IMR-90 (cell line): ENCODE data around the gene CD84. TPM values are rescaled to one million over a fixed set of nuclear protein-coding genes. Genes with fewer than 3 reads are reported as not detected.

Experiments used
- ATAC-seq: fragments of 200-7000 bp; cut with Tn5 transposase; 2 replicates; pipeline ENCODE4 v1.9.1; 2020; ENCODE audit warnings: low read depth, mild to moderate bottlenecking, moderate library complexity
- BruUV-seq: library from RNA; stranded (reverse); fragments of 400-500 nt; replicated peaks from 2 replicates; lab custom pipeline; 2021; lab: Mats Ljungman, UMichigan
- CTCF ChIA-PET: fragments of 300-600 bp; formaldehyde crosslinking; extraction: SDS; loops from one replicate; lab custom pipeline; 2021; ENCODE audit warnings: antibody characterized with exemption; lab: Yijun Ruan, JAX
- POLR2A ChIA-PET: fragments of 300-600 bp; sonication (Branson Sonifier 250); formaldehyde crosslinking; loops from one replicate; lab custom pipeline; 2022; ENCODE audit warnings: antibody characterized with exemption; ENCODE audit not compliant: unreplicated experiment; lab: Charles Lee
- DNase-seq: peaks from one replicate; pipeline ENCODE4 v3.0.0; 2013
- H2AFZ ChIP-seq: replicated peaks from 2 replicates; pipeline ENCODE3; 2013; ENCODE audit warnings: low read length, mild to moderate bottlenecking; ENCODE audit not compliant: poor library complexity
- H2AK5ac ChIP-seq: 2 replicates; pipeline ENCODE4 v1.6.1; 2013; ENCODE audit warnings: low read depth, low read length, inconsistent platforms
- H2AK9ac ChIP-seq: replicated peaks from 2 replicates; pipeline ENCODE3; 2013; ENCODE audit warnings: mild to moderate bottlenecking, low read depth, low read length, moderate library complexity; ENCODE audit not compliant: poor library complexity
- H2BK120ac ChIP-seq: 2 replicates; pipeline ENCODE4 v1.6.1; 2013; ENCODE audit warnings: low read depth, low read length, inconsistent platforms
- H2BK15ac ChIP-seq: 3 replicates; pipeline ENCODE4 v1.6.1; 2013; ENCODE audit warnings: low read depth, low read length, inconsistent platforms
- H2BK20ac ChIP-seq: 2 replicates; pipeline ENCODE4 v1.6.1; 2013; ENCODE audit warnings: low read depth, mild to moderate bottlenecking, inconsistent platforms, low read length, moderate library complexity
- H2BK5ac ChIP-seq: 2 replicates; pipeline ENCODE4 v1.6.1; 2013; ENCODE audit warnings: mild to moderate bottlenecking, low read depth, low read length, inconsistent platforms; ENCODE audit not compliant: poor library complexity, severe bottlenecking
- H3K14ac ChIP-seq: replicated peaks from 2 replicates; pipeline ENCODE4 v1.6.1; 2013; ENCODE audit warnings: low read depth, low read length, inconsistent platforms
- H3K18ac ChIP-seq: 2 replicates; pipeline ENCODE4 v1.6.1; 2013; ENCODE audit warnings: low read depth, low read length, control low read depth
- H3K23ac ChIP-seq: 2 replicates; pipeline ENCODE4 v1.6.1; 2013; ENCODE audit warnings: low read depth, low read length, inconsistent platforms
- H3K27ac ChIP-seq: 2 replicates; pipeline ENCODE4 v1.5.1; 2013; ENCODE audit warnings: mild to moderate bottlenecking, control low read depth, low read length; ENCODE audit not compliant: insufficient read depth
- H3K27me3 ChIP-seq: 2 replicates; pipeline ENCODE4 v1.6.1; 2013; ENCODE audit warnings: low read length; ENCODE audit not compliant: control insufficient read depth, insufficient read depth
- H3K36me3 ChIP-seq: 2 replicates; pipeline ENCODE4 v1.6.1; 2013; ENCODE audit warnings: low read length, mixed read lengths; ENCODE audit not compliant: control insufficient read depth, insufficient read depth
- H3K4ac ChIP-seq: 2 replicates; pipeline ENCODE4 v1.6.1; 2013; ENCODE audit warnings: low read depth, low read length, inconsistent platforms
- H3K4me1 ChIP-seq: 2 replicates; pipeline ENCODE4 v1.6.1; 2013; ENCODE audit warnings: low read length, mixed read lengths; ENCODE audit not compliant: control insufficient read depth, insufficient read depth
- H3K4me2 ChIP-seq: 2 replicates; pipeline ENCODE4 v1.6.1; 2013; ENCODE audit warnings: low read depth, mild to moderate bottlenecking, control low read depth, low read length, moderate library complexity
- H3K4me3 ChIP-seq: 2 replicates; pipeline ENCODE4 v1.5.1; 2013; ENCODE audit warnings: low read depth, mild to moderate bottlenecking, control low read depth, low read length, moderate library complexity; ENCODE audit not compliant: insufficient read depth
- H3K56ac ChIP-seq: 2 replicates; pipeline ENCODE4 v1.6.1; 2013; ENCODE audit warnings: low read length, inconsistent platforms; ENCODE audit not compliant: insufficient read depth; ENCODE audit errors: extremely low read depth
- H3K79me1 ChIP-seq, 2 experiments: 2 replicates each; pipeline ENCODE4 v1.6.1; 2013; ENCODE audit warnings: low read length in 2 of 2, inconsistent platforms in 1 of 2, low read depth in 1 of 2
- H3K9ac ChIP-seq: 2 replicates; pipeline ENCODE4 v1.6.1; 2013; ENCODE audit warnings: low read depth, low read length, control low read depth
- H3K9me1 ChIP-seq: 2 replicates; pipeline ENCODE4 v1.6.1; 2013; ENCODE audit warnings: low read length, inconsistent platforms; ENCODE audit not compliant: insufficient read depth
- H3K9me3 ChIP-seq: 2 replicates; pipeline ENCODE4 v1.6.1; 2013; ENCODE audit warnings: low read length; ENCODE audit not compliant: control insufficient read depth, insufficient read depth
- H4K20me1 ChIP-seq: 2 replicates; pipeline ENCODE4 v1.6.1; 2013; ENCODE audit warnings: low read length, inconsistent platforms; ENCODE audit not compliant: insufficient read depth
- H4K5ac ChIP-seq: 2 replicates; pipeline ENCODE4 v1.6.1; 2013; ENCODE audit warnings: mild to moderate bottlenecking, low read depth, low read length, control low read depth
- H4K8ac ChIP-seq, 2 experiments: 2 replicates each; pipeline ENCODE4 v1.6.1; 2013; ENCODE audit warnings: low read depth in 2 of 2, low read length in 2 of 2, control low read depth in 1 of 2, inconsistent platforms in 1 of 2
- H4K91ac ChIP-seq: 2 replicates; pipeline ENCODE4 v1.6.1; 2013; ENCODE audit warnings: low read depth, low read length, inconsistent platforms; ENCODE audit not compliant: insufficient read depth
- CHD1 ChIP-seq: IDR thresholded peaks from 2 replicates; pipeline ENCODE4 v1.6.1; 2012; ENCODE audit warnings: low read depth, low read length, improper control_type of control experiment
- CTCF ChIP-seq: conservative IDR thresholded peaks from 2 replicates; pipeline ENCODE4 v1.5.1; 2012; ENCODE audit warnings: mild to moderate bottlenecking, low read depth, low read length, improper control_type of control experiment
- MAZ ChIP-seq: IDR thresholded peaks from 2 replicates; pipeline ENCODE4 v1.6.1; 2012; ENCODE audit warnings: low read depth, mild to moderate bottlenecking, low read length, improper control_type of control experiment, moderate library complexity, borderline replicate concordance
- MXI1 ChIP-seq: IDR thresholded peaks from 2 replicates; pipeline ENCODE4 v1.6.1; 2012; ENCODE audit warnings: low read depth, mild to moderate bottlenecking, low read length, moderate library complexity, borderline replicate concordance
- POLR2A ChIP-seq: IDR thresholded peaks from 2 replicates; pipeline ENCODE4 v1.6.1; 2012; ENCODE audit warnings: mild to moderate bottlenecking, low read depth, low read length
- RAD21 ChIP-seq: IDR thresholded peaks from 2 replicates; pipeline ENCODE4 v1.6.1; 2012; ENCODE audit warnings: low read length, improper control_type of control experiment
- RCOR1 ChIP-seq: IDR thresholded peaks from 2 replicates; pipeline ENCODE4 v1.6.1; 2012; ENCODE audit warnings: mild to moderate bottlenecking, low read length, improper control_type of control experiment; ENCODE audit not compliant: insufficient replicate concordance
- SMC3 ChIP-seq: fragments of 150-350 bp; IDR thresholded peaks from 2 replicates; pipeline ENCODE4 v1.6.1; 2016; ENCODE audit warnings: low read depth, mild to moderate bottlenecking, antibody characterized with exemption, low read length, moderate library complexity
- USF2 ChIP-seq: fragments of 150-350 bp; IDR thresholded peaks from 2 replicates; pipeline ENCODE4 v1.6.1; 2017; ENCODE audit warnings: mild to moderate bottlenecking, antibody characterized with exemption, low read length, low read depth
- WGBS, 2 experiments: methylation state at CpG; one replicate each; pipeline versions ENCODE4 v1.1.5 to v1.1.7; 2013; ENCODE audit warnings: missing lambda C conversion rate in 2 of 2; ENCODE audit not compliant: insufficient read length in 1 of 2; ENCODE audit errors: extremely low coverage in 2 of 2; 5-methylcytosine and 5-hydroxymethylcytosine counted together
- dilution Hi-C: fragments of 300-500 bp; cut with HindIII; formaldehyde crosslinking; loops from one replicate; pipeline ENCODE4 v1.14.3; 2018; ENCODE audit warnings: low sequenced_read_pairs; ENCODE audit not compliant: unreplicated experiment
- in situ Hi-C: fragments of 300-500 bp; cut with MboI; formaldehyde crosslinking; loops from 3 replicates; pipeline ENCODE4 v1.14.3; 2019; ENCODE audit warnings: low sequenced_read_pairs, inconsistent platforms, mixed read lengths
- intact Hi-C: fragments of 100-400 bp; cut with micrococcal nuclease; formaldehyde crosslinking; loops from 2 replicates; pipeline ENCODE4 v1.10.0; 2022
- polyA plus RNA-seq, 3 experiments: library from polyadenylated mRNA; depleted of rRNA; stranded (reverse); fragments of >200 nt; gene quantifications; 2 replicates each; pipeline ENCODE4 v1.2.3, GENCODE V29; 2012; ENCODE audit warnings: low replicate concordance in 1 of 3
- total RNA-seq: library from RNA; depleted of rRNA; stranded (reverse); fragments of >200 nt; gene quantifications from 2 replicates; pipeline ENCODE4 v1.2.3, GENCODE V29; 2012

The CD84 gene
- total and polyA plus RNA-seq, 2 of the 4 experiments (the other 2 are of a cell fraction): not detected

- DNase-seq (no peak), ATAC-seq (no peak)
- Histone ChIP-seq H4K91ac (no peak overlapping the region), H2AK5ac (no peak overlapping the region), H3K79me1 (no peaks in the 10 kb centered on the region), H3K4me2 (no peak overlapping the region), H4K5ac (no peak overlapping the region), H3K9ac (no peak overlapping the region), H3K4me1 (no peaks in the 10 kb centered on the region), H3K27ac (no peak overlapping the region), H4K8ac (no peak overlapping the region), H2BK20ac (no peak overlapping the region), H3K18ac (no peak overlapping the region), H3K27me3 (no peaks in the 10 kb centered on the region), H3K4ac (no peak overlapping the region), H3K56ac (no peak overlapping the region), H3K23ac (no peak overlapping the region), H2BK120ac (no peak overlapping the region), H3K4me3 (no peak overlapping the region), H3K9me3 (no peaks in the 10 kb centered on the region), H2AFZ (no peak overlapping the region), H3K36me3 (no peaks in the 10 kb centered on the region), H2BK15ac (no peak overlapping the region), H3K9me1 (no peaks in the 10 kb centered on the region), H3K14ac (no peak overlapping the region), H2AK9ac (no peak overlapping the region), H2BK5ac (no peak overlapping the region), H4K20me1 (no peaks in the 10 kb centered on the region)
- BruUV-seq: no TSS peak
- no peak for TF ChIP-seq RCOR1
- no peak for TF ChIP-seq CHD1
- TF ChIP-seq MAZ: no peak
- TF ChIP-seq USF2: no peak
- TF ChIP-seq POLR2A: no peak
- no peak for TF ChIP-seq MXI1
- TF ChIP-seq SMC3: no peak
- TF ChIP-seq RAD21: no peak
- no peak for TF ChIP-seq CTCF
- intact Hi-C loops (no loop called here), in situ Hi-C loops (no loop called here), dilution Hi-C loops (no loop called here)
- POLR2A ChIA-PET: no interaction called here
- CTCF ChIA-PET: no interaction called here
- 11% methylated on average over 1 of the region's 5 CpGs; no CpG with 5 or more reads in 1 of the 2 experiments for WGBS, 2 experiments
Observed at GRCh38 chr1:160567341-160567740, 12.0 kb downstream of the CD84 start.
